Spleen (tissue), 11 donors: ENCODE data around the gene LRRC8A. TPM values are rescaled to one million over a fixed set of nuclear protein-coding genes. Genes with fewer than 3 reads are reported as not detected.
A peak's percentile ranks its signal among the peaks of the same experiment; 100 is the strongest.

Experiments used
- DNase-seq: peaks from one replicate; pipeline ENCODE4 v3.0.0-alpha.2; 2020
- H3K27ac ChIP-seq, 8 donors: fragments of 200-600 bp; sonication (generic) in 7 of 8; 1 replicate in 4 of 8; 2 replicates in 4 of 8; pipeline versions ENCODE4 v1.5.0 to v1.8.0; 2016 to 2021; ENCODE audit warnings: inconsistent platforms in 4 of 8, mild to moderate bottlenecking in 4 of 8, moderate library complexity in 1 of 8
- H3K27me3 ChIP-seq, 7 donors: fragments of 200-600 bp; sonication (generic) in 6 of 7; replicated peaks in 1 of 7; 1 replicate in 4 of 7; 2 replicates in 3 of 7; pipeline versions ENCODE4 v1.5.0 to v1.8.0; 2016 to 2021; ENCODE audit warnings: inconsistent platforms in 3 of 7, mild to moderate bottlenecking in 1 of 7
- H3K36me3 ChIP-seq, 6 donors: fragments of 200-600 bp; sonication (generic) in 5 of 6; 1 replicate in 4 of 6; 2 replicates in 2 of 6; pipeline versions ENCODE4 v1.5.0 to v1.8.0; 2016 to 2021; ENCODE audit warnings: inconsistent platforms in 2 of 6
- H3K4me1 ChIP-seq, 6 donors: fragments of 200-600 bp; sonication (generic) in 5 of 6; 1 replicate in 3 of 6; 2 replicates in 3 of 6; pipeline versions ENCODE4 v1.5.0 to v1.8.0; 2016 to 2021; ENCODE audit warnings: inconsistent platforms in 3 of 6
- H3K4me3 ChIP-seq, 8 donors: fragments of 200-600 bp; sonication (generic) in 7 of 8; 1 replicate in 4 of 8; 2 replicates in 4 of 8; pipeline versions ENCODE4 v1.5.0 to v1.8.0; 2016 to 2021; ENCODE audit warnings: inconsistent platforms in 4 of 8, mild to moderate bottlenecking in 4 of 8, moderate library complexity in 2 of 8
- H3K9me3 ChIP-seq, 8 donors: fragments of 200-600 bp; sonication (generic) in 7 of 8; 1 replicate in 4 of 8; 2 replicates in 4 of 8; pipeline versions ENCODE4 v1.5.0 to v1.8.0; 2016 to 2021; ENCODE audit warnings: inconsistent platforms in 4 of 8
- CTCF ChIP-seq, 11 experiments: fragments of 200-600 bp in 7 of 11; fragments of 450-650 bp in 4 of 11; sonication (generic) in 4 of 11; IDR thresholded peaks in 8 of 11; conservative IDR thresholded peaks in 3 of 11; 1 replicate in 7 of 11; 2 replicates in 4 of 11; pipeline versions ENCODE4 v1.4.0 to v1.8.0; 2016 to 2021; ENCODE audit warnings: antibody characterized with exemption in 11 of 11, inconsistent platforms in 4 of 11, mild to moderate bottlenecking in 1 of 11
- POLR2A ChIP-seq, 3 donors: fragments of 450-650 bp; IDR thresholded peaks; one replicate each; pipeline ENCODE4 v1.5.1; 2017; ENCODE audit warnings: antibody characterized with exemption in 3 of 3, mild to moderate bottlenecking in 1 of 3
- POLR2AphosphoS5 ChIP-seq, 3 donors: sonication (generic); formaldehyde crosslinking; IDR thresholded peaks; one replicate each; pipeline ENCODE4 v1.5.1; 2017; ENCODE audit warnings: antibody characterized with exemption in 3 of 3
- WGBS, 5 donors: extraction: QIAGEN DNeasy Blood & Tissue Kit in 3 of 5; methylation state at CpG; one replicate each; pipeline versions ENCODE4 v1.1.5 to v1.1.7; 2013 to 2018; 5-methylcytosine and 5-hydroxymethylcytosine counted together
- intact Hi-C: fragments of 100-400 bp; cut with DNase I; formaldehyde crosslinking; loops from one replicate; pipeline ENCODE4 v1.15.0; 2023; ENCODE audit warnings: low total_unique reads
- polyA plus RNA-seq, 3 donors: library from polyadenylated mRNA; stranded (reverse); fragments of 200-250 nt; gene quantifications; one replicate each; pipeline ENCODE4 v1.2.1, GENCODE V29; 2013
- total RNA-seq, 7 donors: library from RNA; depleted of rRNA in 3 of 7; stranded (reverse); fragments of >200 nt in 3 of 7; fragmentation: NEBNext Ultra II Directional in 4 of 7; extraction: Animal tissue kit (Norgen Biotek cat#: 25700) in 4 of 7; gene quantifications; one replicate each; pipeline versions ENCODE4 v1.1.0 to v1.2.1, GENCODE V29; 2016 to 2021
- donor health status: healthy with polysubstance abuse.
- donor health status: DM: no; HTN: no; CAD: no; lungs with moderate emphysema.
- donor health status: DM: no; HTN: no; CAD: no.
- donor health status: Bipolar disorder and iron deficiency.
- donor health status: healthy.
- donor health status: DM: no; HTN: no; CAD: no.
- donor health status: DM: yes; HTN: yes; CAD: no.

LRRC8A gene
- total and polyA plus RNA-seq, 10 donors, result 3.5 to 59.0 (median 28.4) TPM

DNA sequence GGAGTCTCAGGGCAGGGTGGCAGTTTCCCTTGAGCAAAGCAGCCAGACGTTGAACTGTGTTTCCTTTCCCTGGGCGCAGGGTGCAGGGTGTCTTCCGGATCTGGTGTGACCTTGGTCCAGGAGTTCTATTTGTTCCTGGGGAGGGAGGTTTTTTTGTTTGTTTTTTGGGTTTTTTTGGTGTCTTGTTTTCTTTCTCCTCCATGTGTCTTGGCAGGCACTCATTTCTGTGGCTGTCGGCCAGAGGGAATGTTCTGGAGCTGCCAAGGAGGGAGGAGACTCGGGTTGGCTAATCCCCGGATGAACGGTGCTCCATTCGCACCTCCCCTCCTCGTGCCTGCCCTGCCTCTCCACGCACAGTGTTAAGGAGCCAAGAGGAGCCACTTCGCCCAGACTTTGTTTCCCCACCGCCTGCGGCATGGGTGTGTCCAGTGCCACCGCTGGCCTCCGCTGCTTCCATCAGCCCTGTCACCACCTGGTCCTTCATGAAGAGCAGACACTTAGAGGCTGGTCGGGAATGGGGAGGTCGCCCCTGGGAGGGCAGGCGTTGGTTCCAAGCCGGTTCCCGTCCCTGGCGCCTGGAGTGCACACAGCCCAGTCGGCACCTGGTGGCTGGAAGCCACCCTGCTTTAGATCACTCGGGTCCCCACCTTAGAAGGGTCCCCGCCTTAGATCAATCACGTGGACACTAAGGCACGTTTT lies 35.4 kb downstream of the LRRC8A start:
- DNase-seq, result no peak
- H3K9me3 ChIP-seq, result no peaks in the 10 kb centered on the region
- peak overlapping the region in 7 of 8 donors; percentile 58 to 80 (median 72) for H3K27ac ChIP-seq
- H3K36me3 ChIP-seq, result peaks cover 0 to 68% (median 26%) of the 10 kb centered on the region in 6 donors
- no peak for TF ChIP-seq CTCF (IDR thresholded peaks at IDR 0.05 in 8 of 11, conservative IDR thresholded peaks at IDR 0.05 in 3 of 11)
- no peak for TF ChIP-seq POLR2A (IDR thresholded peaks at IDR 0.05)
- TF ChIP-seq POLR2AphosphoS5 (IDR thresholded peaks at IDR 0.05), result peak; percentile 59 to 70 (median 68)
- 66 to 85% (median 82%) methylated on average over 26 of the region's 26 CpGs for WGBS, 5 donors
- H3K4me1 ChIP-seq, result peaks cover 12 to 96% (median 72%) of the 10 kb centered on the region in 6 donors
- H3K27me3 ChIP-seq, result peaks cover 0 to 5% (median 0%) of the 10 kb centered on the region in 7 donors
- no peak overlapping the region for H3K4me3 ChIP-seq
- intact Hi-C loops, result no loop called here

DNA sequence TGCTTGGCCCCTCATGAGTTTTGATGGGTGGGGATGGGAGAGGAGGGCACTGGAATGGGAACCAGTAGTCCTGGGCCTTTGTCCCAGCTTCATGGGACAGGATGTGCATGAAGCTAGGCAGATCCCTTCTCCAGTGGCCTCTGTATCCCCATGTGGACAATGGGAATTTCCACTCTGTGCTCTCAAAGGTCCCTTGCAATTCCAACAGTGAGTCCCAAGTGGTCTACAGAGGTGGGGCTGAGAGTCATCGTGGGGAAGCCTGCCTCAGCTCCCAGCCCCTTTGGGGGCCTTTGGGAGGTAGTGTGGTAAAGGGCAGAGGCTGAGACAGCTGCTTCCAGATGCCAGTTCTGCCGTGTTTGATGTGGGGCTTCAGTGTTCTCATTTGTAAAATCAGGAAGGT lies 37.0 kb downstream of the LRRC8A start:
- H3K36me3 ChIP-seq, result peaks cover 0 to 55% (median 26%) of the 10 kb centered on the region in 6 donors
- H3K4me1 ChIP-seq, result peaks cover 5 to 95% (median 63%) of the 10 kb centered on the region in 6 donors
- no peaks in the 10 kb centered on the region for H3K9me3 ChIP-seq
- DNase-seq, result no peak
- 48 to 70% (median 50%) methylated on average over 1 to 2 of the region's 2 CpGs for WGBS, 5 donors
- no peak for TF ChIP-seq POLR2AphosphoS5 (IDR thresholded peaks at IDR 0.05)
- no peak for TF ChIP-seq POLR2A (IDR thresholded peaks at IDR 0.05)
- H3K27ac ChIP-seq, result peak overlapping the region in 4 of 8 donors; percentile 71 to 84 (median 80)
- H3K27me3 ChIP-seq, result peaks cover 0 to 9% (median 0%) of the 10 kb centered on the region in 7 donors
- no peak overlapping the region for H3K4me3 ChIP-seq
- intact Hi-C loops, result no loop called here

DNA sequence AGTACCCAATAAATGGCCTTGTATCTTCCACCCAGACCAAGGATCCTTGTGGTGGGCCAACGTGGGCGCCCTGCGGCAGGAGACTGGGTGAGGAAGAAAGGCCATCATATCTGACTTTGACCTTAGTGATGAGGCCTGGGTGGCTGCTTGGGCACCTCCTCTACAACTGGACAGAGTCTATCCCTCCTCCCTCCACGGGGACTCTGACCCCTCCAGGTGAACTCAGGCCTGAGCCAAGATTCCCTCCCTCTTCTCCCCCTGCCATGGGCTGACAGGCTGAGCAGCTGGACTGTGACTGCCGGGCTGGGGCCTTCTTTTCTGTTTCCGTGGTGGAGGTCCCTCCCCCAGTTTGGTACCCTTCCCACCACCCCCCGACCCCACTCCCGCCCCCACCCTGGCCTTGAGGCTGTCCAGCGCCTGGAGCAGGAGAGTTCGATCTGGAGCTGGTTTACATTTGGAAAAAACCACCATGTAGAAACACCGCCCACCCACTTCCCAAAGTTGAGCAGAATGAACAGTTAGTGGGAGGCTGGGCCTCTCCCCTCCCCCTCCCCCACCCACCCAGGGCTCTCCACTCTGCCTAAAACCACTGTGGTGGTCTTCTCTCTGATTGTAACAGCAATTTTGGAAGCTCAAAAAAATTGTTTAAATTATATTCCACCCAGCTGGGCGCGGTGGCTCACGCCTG lies 37.6 kb downstream of the LRRC8A start:
- Histone ChIP-seq H3K36me3 (peaks cover 0 to 50% (median 26%) of the 10 kb centered on the region in 6 donors), H3K4me3 (no peak overlapping the region), H3K4me1 (peaks cover 5 to 88% (median 57%) of the 10 kb centered on the region in 6 donors), H3K27me3 (peaks cover 0 to 9% (median 0%) of the 10 kb centered on the region in 7 donors), H3K9me3 (no peaks in the 10 kb centered on the region), H3K27ac (peak overlapping the region in 5 of 8 donors; percentile 60 to 84 (median 78))
- DNase-seq, result no peak
- TF ChIP-seq POLR2AphosphoS5 (IDR thresholded peaks at IDR 0.05) (no peak), CTCF (IDR thresholded peaks at IDR 0.05 in 8 of 11, conservative IDR thresholded peaks at IDR 0.05 in 3 of 11) (no peak), POLR2A (IDR thresholded peaks at IDR 0.05) (no peak)
- intact Hi-C loops, result no loop called here
- 87 to 92% (median 88%) methylated on average over 14 of the region's 14 CpGs for WGBS, 5 donors

- 53 to 71% (median 68%) methylated on average over 9 to 13 of the region's 13 CpGs for WGBS, 5 donors
- peaks cover 5 to 79% (median 50%) of the 10 kb centered on the region in 6 donors for H3K4me1 ChIP-seq
- no peak for DNase-seq
- intact Hi-C loops, result no loop called here
- no peaks in the 10 kb centered on the region for H3K9me3 ChIP-seq
- H3K27me3 ChIP-seq, result peaks cover 0 to 9% (median 0%) of the 10 kb centered on the region in 7 donors
- H3K4me3 ChIP-seq, result peak within 1 kb of the TSS in 6 of 8 donors; percentile 34 to 66 (median 40)
- TF ChIP-seq POLR2AphosphoS5 (IDR thresholded peaks at IDR 0.05) (peak; percentile 59 to 85 (median 77)), CTCF (IDR thresholded peaks at IDR 0.05 in 8 of 11, conservative IDR thresholded peaks at IDR 0.05 in 3 of 11) (no peak)
- peaks cover 0 to 40% (median 23%) of the 10 kb centered on the region in 6 donors for H3K36me3 ChIP-seq
- peak within 1 kb of the TSS; percentile 4 to 84 (median 74) for H3K27ac ChIP-seq
Measured at GRCh38 chr9:128920381-128921058, 38.6 kb downstream of the LRRC8A start, which contains the start of gene PHYHD1. PHYHD1 (plus strand) TSS chr9:128920982; CDS start chr9:128922324, 1,342 bp downstream.
